PFSK-1 (cell line): Measurements from ENCODE around the gene GDF7.

ENCODE experiments used
- FOXP2 ChIP-seq: optimal IDR thresholded peaks from 2 replicates; pipeline ENCODE3; 2011; ENCODE audit warnings: borderline replicate concordance, control low read depth, inconsistent platforms; ENCODE audit not compliant: insufficient read depth; ENCODE audit errors: extremely low read length, extremely low read depth
- POLR2AphosphoS5 ChIP-seq: IDR thresholded peaks from 2 replicates; pipeline ENCODE4 v1.6.1; 2012; ENCODE audit warnings: low read depth, mild to moderate bottlenecking, control low read depth, low read length, moderate library complexity
- REST ChIP-seq, 2 experiments: IDR thresholded peaks; 2 replicates each; pipeline versions ENCODE4 v1.6.1 to v1.8.0; 2011 to 2012; ENCODE audit warnings: low read depth in 2 of 2, low read length in 2 of 2, control low read depth in 1 of 2, inconsistent platforms in 1 of 2, mild to moderate bottlenecking in 1 of 2, moderate library complexity in 1 of 2; ENCODE audit not compliant: insufficient read depth in 1 of 2
- SIN3A ChIP-seq: IDR thresholded peaks from 2 replicates; pipeline ENCODE4 v1.6.1; 2012; ENCODE audit warnings: mild to moderate bottlenecking, low read length, moderate library complexity, borderline replicate concordance; ENCODE audit not compliant: insufficient read depth
- TAF1 ChIP-seq: IDR thresholded peaks from 2 replicates; pipeline ENCODE4 v1.6.1; 2012; ENCODE audit warnings: low read length, control low read depth, borderline replicate concordance; ENCODE audit not compliant: insufficient read depth

The GDF7 gene

GRCh38 chr2:20680744-20681375 lies 13.9 kb downstream of the GDF7 start:
- no peak for TF ChIP-seq POLR2AphosphoS5
- TF ChIP-seq TAF1: no peak
- no peak for TF ChIP-seq REST (IDR thresholded peaks at IDR 0.05; ENCODE audit: insufficient read depth in 1 of 2, low read depth in 2 of 2, low read length in 2 of 2)
- no peak for TF ChIP-seq FOXP2
- no peak for TF ChIP-seq SIN3A

DNA sequence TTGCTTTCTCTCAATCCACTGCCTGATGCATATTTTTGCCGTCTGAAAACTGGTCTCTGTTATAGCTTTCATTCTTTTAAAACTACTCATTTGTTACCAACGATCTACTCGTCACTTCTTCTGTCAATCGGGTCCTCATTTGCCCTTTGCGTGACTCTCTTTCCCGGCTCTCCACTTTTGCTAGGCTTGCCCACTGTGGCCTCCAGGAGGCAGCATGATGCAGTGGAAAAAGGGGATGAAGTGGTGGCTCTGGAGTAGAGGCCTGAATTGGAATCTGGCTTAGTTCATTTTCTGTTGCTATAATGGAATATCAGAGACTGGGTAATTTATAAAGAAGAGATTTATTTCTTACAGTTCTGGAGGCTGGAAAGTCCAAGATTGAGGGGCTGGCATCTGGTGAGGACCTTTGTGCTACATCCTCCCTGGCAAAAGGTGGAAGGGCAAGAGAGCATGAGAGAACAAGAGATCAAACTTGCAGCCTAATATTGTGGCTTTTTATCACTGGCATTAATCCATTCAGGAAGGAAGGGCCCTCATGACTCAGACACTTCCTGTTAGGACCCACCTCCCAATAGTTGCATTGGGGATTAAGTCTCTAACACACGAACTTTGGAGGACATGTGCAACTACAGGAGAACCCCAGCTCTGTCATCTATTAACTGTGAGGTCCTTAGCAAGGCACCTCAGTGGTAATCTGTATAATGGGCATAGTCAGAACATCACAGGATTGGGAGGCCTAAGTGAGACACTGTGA lies 15.4 kb downstream of the GDF7 start:
- TF ChIP-seq FOXP2: no peak
- TF ChIP-seq TAF1: no peak
- no peak for TF ChIP-seq REST (IDR thresholded peaks at IDR 0.05; ENCODE audit: insufficient read depth in 1 of 2, low read depth in 2 of 2, low read length in 2 of 2)
- TF ChIP-seq POLR2AphosphoS5: no peak
- TF ChIP-seq SIN3A: no peak

GRCh38 chr2:20684581-20685063 lies 17.7 kb downstream of the GDF7 start:
- no peak for TF ChIP-seq POLR2AphosphoS5
- TF ChIP-seq REST (IDR thresholded peaks at IDR 0.05; ENCODE audit: insufficient read depth in 1 of 2, low read depth in 2 of 2, low read length in 2 of 2): no peak
- TF ChIP-seq TAF1: no peak
- no peak for TF ChIP-seq FOXP2
- no peak for TF ChIP-seq SIN3A

DNA sequence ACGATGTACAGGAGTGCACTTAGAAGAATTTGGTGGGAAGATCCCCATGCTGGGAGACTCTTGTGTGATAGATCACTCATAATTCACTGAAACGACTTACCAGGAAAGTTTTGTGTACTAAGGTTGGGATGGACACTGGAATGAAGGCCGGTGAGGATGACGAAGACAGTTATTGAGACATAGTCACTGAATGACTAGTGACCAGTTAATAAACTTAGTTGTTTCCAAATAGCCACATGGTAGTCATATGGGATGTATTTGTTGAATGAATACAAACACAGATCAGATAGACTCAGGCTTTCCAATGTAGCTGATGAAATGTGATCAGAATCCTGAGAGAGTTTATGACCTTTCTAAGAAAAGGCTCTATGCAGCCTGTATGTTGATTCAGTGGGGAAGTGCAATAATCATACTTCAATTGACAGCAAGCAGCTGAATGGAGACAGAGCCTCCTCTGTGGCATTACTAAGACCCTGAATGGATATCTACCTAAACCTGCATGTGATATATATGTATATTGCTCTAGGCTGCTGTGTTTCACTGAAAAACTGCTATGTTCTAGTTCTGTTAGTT lies 20.4 kb downstream of the GDF7 start:
- TF ChIP-seq TAF1: no peak
- TF ChIP-seq FOXP2: no peak
- no peak for TF ChIP-seq REST (IDR thresholded peaks at IDR 0.05; ENCODE audit: insufficient read depth in 1 of 2, low read depth in 2 of 2, low read length in 2 of 2)
- no peak for TF ChIP-seq SIN3A
- TF ChIP-seq POLR2AphosphoS5: no peak
